Upper lobe of left lung (tissue), 4 donors: ENCODE measurements around the gene WDR76.

Source experiments
- CTCF ChIP-seq, 6 experiments: fragments of 450-650 bp in 4 of 6; fragments of 200-600 bp in 2 of 6; sonication (generic) in 2 of 6; IDR thresholded peaks; one replicate each; pipeline ENCODE4 v1.5.1; 2016 to 2019; ENCODE audit warnings: antibody characterized with exemption in 6 of 6
- EP300 ChIP-seq, 4 donors: sonication (generic); formaldehyde crosslinking; IDR thresholded peaks; one replicate each; pipeline ENCODE4 v1.5.1; 2017; ENCODE audit warnings: antibody characterized with exemption in 4 of 4, control low read depth in 2 of 4
- POLR2A ChIP-seq, 4 donors: fragments of 450-650 bp; IDR thresholded peaks; one replicate each; pipeline ENCODE4 v1.5.1; 2016 to 2017; ENCODE audit warnings: antibody characterized with exemption in 4 of 4, mild to moderate bottlenecking in 2 of 4
- POLR2AphosphoS5 ChIP-seq, 2 donors: sonication (generic); formaldehyde crosslinking; IDR thresholded peaks; one replicate each; pipeline ENCODE4 v1.5.1; 2017; ENCODE audit warnings: antibody characterized with exemption in 2 of 2

GRCh38 chr15:43903864-43904290 is 77.1 kb downstream of the WDR76 start:
- TF ChIP-seq EP300 (IDR thresholded peaks at IDR 0.05) = no peak
- peak; percentile 45 to 79 (median 72) for TF ChIP-seq CTCF (IDR thresholded peaks at IDR 0.05)
- TF ChIP-seq POLR2AphosphoS5 (IDR thresholded peaks at IDR 0.05) = no peak
- no peak for TF ChIP-seq POLR2A (IDR thresholded peaks at IDR 0.05)
